ENCODE results near the gene LRP5.
"Not testable (repeated sequence)": the region's sequence is repeated elsewhere in the genome, so short reads cannot be mapped to it uniquely, and the experiment has no call there.

Gene LRP5

DNA sequence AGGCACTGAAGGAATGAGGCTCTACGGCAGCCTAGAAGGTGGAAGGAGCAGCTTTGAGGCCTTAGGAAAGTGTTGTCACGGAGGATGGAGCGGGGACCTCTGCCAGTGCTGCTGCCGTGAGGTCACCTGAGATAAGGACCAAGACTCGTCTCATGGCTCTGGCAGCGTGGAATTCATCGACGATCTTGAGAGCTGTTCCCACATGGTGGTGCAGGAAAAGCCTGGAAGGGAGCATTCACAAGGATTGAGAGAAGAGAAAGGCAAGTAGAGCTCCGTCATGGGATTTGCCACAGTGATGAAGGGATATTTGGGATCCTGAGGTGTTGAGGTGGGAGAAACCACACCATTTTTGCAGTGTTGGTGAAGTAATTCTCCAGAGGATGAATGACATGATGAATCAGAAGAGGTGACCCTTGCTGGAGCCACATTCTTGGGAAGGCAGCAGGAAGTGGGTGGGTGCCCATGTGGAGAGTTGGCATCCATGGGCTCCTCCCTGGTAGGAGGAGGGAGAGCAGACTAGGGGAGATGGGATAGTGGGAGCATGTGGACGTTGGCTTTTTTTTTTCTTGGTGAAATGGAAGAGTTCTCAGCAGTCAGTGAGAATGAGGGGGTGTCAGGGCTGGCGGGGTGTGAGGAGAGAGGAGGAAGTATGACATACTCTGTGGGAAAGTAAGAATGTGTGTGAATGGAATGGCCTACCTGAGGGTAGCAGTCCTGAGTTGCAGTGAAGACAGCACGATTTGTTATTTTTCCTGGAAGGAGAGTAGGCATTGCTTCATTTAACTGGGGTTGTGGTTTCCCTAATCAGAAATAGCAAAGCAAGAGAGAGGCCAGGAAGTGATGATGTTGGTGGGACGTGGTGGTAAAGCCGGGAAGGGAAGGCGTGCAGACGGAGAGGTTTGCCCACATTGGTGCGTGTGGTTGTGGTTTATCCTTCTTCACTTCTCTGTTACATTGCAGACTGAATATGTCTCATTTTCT lies 159.3 kb downstream of the LRP5 start:
- peak; percentile 71 for DNase-seq

DNA sequence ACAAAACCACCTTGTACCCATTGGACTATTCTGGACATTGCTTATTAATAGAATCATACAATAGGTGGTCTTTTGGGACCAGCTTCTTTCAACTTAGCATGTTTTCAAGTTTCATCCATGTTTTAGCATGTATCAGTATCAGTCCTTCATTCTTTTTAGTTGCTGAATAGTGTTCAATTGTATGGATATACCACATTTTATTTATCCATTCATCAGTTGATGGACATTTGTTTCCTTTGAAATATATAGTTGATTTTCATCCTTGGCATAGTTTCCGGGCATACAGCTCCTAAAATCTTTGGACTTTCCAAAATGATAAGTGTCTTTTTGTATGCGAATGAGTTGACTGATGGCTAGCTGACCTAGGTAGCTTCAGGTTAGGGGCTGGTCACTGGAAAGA lies 160.4 kb downstream of the LRP5 start:
- no peak for DNase-seq

DNA sequence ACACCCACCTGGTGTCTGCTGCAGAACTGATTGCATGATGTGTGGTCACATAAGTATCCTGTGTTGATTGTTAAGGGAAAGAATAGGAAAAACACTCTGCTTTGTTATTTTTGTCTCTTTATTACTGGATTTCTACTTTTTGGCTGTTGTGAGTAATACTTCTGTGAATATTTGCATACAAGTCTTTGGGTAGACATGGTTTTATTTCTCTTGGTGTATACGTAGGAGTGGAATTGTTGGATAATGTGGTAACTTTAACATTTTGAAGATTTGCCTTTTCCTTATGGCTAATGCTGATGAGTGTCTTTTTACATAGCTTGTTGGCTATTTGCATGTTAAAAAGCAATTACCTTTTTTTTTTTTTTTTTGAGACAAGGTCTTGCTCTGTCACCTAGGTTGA lies 161.3 kb downstream of the LRP5 start:
- DNase-seq: no peak

DNA sequence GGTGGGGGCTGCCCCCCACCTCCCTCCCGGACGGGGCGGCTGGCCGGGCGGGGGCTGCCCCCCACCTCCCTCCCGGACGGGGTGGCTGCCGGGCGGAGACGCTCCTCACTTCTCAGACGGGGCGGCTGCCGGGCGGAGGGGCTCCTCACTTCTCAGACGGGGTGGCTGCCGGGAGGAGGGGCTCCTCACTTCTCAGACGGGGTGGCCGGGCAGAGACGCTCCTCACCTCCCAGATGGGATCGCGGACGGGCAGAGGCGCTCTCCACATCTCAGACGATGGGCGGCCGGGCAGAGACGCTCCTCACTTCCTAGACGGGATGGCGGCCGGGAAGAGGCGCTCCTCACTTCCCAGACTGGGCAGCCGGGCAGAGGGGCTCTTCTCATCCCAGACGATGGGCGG lies 163.2 kb downstream of the LRP5 start:
- DNase-seq: not testable (repeated sequence)

DNA sequence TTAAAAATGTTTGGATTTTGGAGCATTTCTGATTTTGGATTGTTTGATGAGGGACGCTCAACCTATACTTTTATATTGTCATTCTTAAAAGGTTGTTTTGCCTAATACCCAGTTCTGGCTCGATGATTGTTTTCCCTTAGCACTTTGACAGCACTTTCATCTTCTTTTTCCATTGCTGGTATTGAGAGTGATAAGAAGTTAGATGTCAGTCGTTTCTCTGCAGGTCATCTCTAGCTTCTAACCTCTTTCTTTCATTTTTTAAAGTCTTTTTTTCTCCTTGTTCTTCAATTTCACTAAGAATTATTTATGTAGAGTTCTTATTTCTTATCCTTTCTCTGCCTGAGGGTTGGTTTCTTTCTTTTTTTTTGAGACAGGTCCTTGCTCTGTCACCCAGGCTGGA lies 167.0 kb downstream of the LRP5 start:
- no peak for DNase-seq

DNA sequence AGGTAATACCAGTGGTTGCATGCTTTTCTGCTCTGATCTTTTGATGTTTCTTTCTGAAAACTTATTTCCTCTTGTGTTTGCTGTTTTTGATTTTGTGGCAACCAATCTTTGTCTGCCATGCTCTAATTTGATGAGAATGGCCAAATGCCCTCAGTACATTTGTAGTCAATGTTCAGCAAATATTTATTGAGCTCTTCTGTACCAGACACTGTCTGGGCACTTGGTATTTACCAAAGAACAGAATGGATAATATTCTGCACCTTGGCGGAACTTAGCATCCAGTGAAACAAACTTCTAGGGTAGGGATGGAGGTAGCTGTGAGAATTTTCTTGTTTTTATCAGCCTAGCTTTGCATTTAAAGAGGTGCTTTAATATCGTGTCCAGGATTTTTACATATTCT lies 167.8 kb downstream of the LRP5 start:
- DNase-seq: no peak

DNA sequence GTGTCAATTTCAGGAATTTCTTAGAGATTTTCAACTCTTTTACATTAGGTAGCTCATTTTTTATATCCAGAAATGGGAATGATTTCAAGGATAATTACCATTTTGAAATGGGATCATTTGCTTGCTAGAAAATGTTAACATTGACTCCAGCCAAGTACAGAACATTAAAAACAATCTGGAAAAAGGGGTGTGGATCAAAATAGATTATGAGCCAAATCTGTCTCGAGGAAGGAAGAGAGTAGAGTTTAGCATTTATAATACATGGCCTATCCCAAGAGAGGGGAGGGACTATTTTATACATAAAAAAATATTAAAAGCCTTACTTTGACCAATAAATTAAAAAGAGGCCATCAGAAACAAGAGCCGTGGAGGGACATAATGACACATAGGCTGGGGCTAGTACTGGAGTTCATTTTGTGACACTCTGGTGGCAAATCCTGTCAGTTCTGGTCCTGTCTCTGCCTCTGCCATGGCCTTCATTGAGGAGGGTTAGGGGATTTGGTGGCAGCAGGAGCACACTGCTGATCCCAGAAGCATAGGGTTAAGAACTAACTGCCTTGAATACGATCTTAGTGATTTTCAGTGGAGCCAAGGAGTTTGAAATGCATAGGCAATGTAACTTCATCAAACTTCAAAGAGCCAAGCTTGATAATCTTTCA lies 168.6 kb downstream of the LRP5 start:
- no peak for DNase-seq

DNA sequence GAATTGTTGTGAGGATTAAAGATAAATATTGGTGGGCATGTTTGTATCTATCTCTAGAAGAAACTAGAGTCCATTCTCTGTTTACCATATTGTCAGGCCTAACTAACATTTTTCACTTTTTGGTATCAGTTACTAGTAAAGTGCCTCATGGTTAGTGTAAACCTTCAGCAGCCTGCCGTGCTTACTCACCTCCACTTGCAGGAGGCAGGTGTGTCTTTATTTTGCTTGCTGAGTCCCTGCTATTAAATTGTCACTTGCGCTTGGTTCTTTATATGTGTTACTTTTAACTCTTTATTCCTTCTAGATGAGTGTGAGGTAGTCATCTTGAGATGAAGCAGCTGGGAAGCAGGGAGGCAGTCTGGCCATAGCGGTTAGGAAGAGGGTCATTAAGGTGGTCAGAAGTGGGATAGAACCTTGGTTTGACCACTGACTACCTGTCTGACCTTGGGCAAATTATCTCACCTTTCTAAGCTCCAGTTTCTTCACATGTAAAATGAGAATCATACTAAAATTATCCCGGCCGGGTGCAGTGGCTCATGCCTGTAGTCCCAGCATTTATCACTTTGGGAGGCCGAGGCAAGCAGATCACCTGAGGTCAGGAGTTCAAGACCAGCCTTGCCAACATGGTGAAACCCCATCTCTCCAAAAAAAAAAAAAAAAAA lies 169.3 kb downstream of the LRP5 start:
- DNase-seq: no peak

DNA sequence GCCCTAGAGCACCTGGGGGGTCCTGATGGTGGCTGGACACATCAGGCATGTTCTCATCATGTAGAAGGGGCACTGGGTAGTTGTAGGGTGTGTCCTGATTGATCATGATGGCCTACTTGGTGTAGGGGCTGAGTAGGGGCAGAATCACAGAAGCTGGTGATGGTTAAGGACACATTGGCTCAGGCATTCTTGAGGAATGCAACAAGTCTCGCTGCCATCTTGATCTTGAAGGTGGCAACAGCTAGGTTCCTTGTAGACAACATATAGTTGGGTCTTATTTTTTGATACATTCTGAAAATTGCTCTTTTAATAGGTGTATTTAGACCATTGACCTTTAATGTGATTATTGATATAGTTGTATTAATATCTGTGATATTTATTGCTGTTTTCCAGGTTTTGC lies 176.2 kb downstream of the LRP5 start:
- DNase-seq: no peak

DNA sequence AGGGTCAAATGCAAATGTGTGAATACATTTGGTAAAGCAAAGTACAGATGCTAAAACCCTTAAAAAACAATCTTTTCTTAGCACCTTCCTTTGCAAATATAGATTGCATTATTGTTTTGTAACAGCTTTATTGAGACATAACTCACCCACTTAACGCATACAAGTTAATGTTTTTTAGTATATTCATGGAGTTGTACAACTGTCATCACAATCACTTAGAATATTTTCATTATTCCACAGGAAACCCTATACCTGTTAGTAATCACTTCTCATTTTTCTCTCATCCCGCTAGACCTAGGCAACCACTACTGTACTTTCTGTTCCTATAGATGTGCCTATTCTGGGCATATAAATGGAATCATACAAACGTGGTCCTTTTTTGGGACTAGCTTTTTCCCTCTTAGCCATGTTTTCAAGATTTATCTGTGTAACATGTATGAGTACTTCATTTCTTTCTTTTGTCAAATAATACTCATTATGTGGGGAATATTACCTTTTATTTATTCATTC lies 182.9 kb downstream of the LRP5 start:
- no peak for DNase-seq

DNA sequence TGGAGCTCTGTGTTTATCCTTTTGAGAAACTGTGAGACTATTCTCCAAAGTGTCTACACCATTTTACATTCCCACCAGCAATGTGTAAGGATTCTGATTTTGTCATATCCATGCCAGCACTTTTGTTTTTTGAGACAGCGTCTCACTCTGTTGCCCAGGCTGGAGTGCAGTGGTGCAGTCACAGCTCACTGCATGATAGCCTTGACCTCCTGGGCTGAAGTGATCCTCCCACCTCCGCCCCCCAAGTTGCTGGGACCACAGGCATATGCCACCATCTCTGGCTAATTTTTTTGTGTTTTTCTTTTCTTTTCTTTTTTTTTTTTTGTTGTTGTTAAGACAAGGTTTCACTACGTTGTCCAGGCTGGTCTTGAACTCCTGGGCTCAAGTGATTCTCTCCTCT lies 183.5 kb downstream of the LRP5 start:
- no peak for DNase-seq

DNA sequence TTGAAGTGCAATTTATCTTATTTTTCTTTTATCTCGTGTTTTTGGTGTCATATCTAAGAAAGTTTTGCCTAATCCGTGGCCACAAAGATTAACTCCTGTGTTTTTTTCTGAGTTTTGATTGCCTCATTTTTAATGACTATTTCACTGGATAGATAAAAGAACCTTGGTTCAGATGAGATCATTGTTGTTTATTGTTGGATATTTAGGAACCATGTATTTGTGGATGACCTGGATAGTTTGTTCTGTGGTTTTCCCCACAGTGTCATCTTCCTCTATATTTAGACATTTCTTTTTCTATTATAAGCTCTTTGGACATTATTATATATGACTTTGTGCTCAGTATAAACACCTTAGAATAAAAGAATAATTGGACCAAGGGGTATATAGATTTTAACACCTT lies 185.4 kb downstream of the LRP5 start:
- DNase-seq: no peak

DNA sequence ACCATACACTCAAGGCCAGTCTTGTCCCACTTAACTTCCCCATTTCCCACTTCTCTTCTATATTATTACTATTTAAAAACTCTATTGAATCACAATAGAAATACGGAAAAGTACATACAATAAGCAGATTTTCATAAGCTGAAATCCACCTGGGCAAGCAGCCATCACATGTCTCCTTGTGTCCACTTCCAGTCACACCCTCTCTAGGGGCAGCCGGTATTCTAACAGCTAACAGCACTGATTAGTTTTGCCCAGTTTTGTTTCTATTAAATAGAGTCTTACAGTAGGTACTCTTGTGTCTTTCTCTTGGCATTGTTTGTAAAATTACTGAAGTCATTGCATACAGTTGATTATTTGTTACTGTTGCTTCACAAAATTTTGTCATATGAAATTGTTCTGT lies 185.9 kb downstream of the LRP5 start:
- DNase-seq: no peak

All from fibroblast of upper back skin (primary cell).